ENCODE results near the gene DLD.
"Not testable (repeated sequence)": the region's sequence is repeated elsewhere in the genome, so short reads cannot be mapped to it uniquely, and the experiment has no call there.

The DLD gene

DNA sequence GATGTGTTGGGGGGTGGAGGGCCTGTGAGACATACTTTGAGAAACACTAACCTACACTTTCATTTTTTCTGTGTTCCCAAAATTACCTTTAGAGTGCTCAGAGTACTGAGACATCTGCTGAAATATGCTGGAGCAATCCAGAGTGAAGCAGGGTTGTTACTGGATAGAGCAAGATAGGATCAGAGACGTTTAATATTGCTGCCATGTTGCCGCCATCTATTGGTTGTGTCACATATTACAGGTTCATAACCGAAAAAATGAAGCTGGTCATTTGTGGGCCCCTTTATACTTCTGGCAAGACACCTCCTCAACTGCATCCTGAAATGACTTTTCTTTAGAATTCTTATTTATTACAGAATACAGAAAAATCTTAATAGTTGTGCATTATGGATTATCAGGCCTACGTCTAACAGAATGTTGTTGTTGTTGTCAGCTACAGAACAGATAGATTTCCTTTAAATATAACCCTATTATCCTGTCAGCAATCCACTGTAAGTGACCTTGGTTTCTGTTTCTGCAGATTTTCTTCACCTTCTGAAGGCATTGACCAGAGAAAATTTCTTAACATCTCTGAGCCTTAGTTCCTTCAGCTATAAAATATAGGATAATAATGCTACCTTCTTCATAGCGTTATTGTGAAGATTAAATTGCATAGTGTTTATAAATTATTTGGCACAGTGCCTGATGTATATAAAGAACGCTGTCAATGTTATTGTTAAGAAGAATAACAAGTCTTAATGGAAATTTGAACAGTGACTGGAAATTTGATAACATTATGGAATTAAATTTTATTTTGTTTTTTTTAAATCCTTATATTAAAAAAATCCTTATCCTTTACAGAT, 16.2 kb upstream of the DLD start:
- no peaks in the 10 kb centered on the region for H3K27me3 ChIP-seq (ENCODE audit: insufficient read depth, insufficient read length)
- H3K4me1 ChIP-seq (ENCODE audit: insufficient read depth, insufficient read length) = no peaks in the 10 kb centered on the region
- no peaks in the 10 kb centered on the region for H3K36me3 ChIP-seq (ENCODE audit: insufficient read depth, insufficient read length, low read length)
- peak; percentile 30 for DNase-seq (ENCODE audit: low read depth, low spot score)
- no peak for TF ChIP-seq ZNF274 (IDR thresholded peaks at IDR 0.05; ENCODE audit: low read depth, low read length)
- no peak for TF ChIP-seq SUZ12 (IDR thresholded peaks at IDR 0.05; ENCODE audit: extremely low read depth, insufficient read depth, insufficient read length)
- no peak for TF ChIP-seq YY1 (IDR thresholded peaks at IDR 0.05; ENCODE audit: insufficient read depth, insufficient read length)
- no peaks in the 10 kb centered on the region for H3K9me3 ChIP-seq (ENCODE audit: insufficient read depth, low read length)
- no peak overlapping the region for H3K9ac ChIP-seq (ENCODE audit: insufficient read length, low read depth)
- H3K4me3 ChIP-seq (ENCODE audit: insufficient read length, low read depth) = no peak overlapping the region

DNA sequence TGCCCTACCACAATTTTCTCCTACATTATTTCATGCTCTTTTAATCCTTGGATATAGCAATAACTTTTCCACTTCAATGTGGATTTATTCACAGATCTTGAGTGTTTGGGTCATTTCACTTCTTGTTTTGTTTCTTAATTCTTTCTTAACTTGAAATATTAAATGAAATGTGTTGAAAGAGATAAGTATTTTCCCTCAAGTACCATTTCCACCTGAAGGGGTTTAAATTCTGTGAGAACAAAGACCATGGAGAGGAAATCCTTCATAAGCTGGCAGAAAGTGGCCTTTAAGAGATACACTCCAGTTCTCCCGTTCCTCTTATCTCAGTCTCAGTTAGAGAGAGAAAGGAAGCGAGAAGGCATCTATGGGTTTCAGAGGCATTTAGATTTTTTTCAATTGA, 14.1 kb upstream of the DLD start:
- no peak for DNase-seq (ENCODE audit: low read depth, low spot score)
- no peaks in the 10 kb centered on the region for H3K4me1 ChIP-seq (ENCODE audit: insufficient read depth, insufficient read length)
- TF ChIP-seq YY1 (IDR thresholded peaks at IDR 0.05; ENCODE audit: insufficient read depth, insufficient read length) (no peak), SUZ12 (IDR thresholded peaks at IDR 0.05; ENCODE audit: extremely low read depth, insufficient read depth, insufficient read length) (no peak), ZNF274 (IDR thresholded peaks at IDR 0.05; ENCODE audit: low read depth, low read length) (no peak)

DNA sequence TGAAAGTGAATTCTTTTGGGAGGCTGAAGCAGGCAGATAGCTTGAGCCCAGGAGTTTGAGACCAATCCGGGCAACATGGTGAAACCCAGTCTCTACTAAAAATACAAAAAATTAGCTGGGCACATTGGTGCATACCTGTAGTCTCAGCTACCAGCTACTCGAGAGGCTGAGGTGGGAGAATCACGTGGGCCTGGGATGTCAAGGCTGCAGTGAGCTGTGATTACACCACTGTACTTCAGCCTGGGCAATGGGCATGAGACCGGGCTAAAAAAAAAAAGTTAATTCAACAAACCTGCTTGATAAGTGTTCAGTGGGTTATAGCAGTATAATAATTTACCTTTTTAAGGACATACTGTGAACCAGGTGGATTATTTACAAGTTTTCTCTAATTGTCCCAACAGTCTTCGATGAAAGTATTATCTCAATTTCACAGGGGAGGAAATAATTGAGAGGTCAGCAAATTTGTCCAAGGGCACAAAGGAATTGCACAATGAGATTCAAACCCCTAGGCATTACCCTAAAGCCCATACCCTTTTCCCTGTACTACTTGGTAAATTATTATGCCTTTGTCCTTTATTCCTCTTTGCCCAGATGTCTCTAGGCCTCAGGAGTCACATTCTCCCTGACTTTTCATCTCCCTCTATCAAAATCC, 13.1 kb upstream of the DLD start:
- DNase-seq (ENCODE audit: low read depth, low spot score) = no peak
- no peak for TF ChIP-seq YY1 (IDR thresholded peaks at IDR 0.05; ENCODE audit: insufficient read depth, insufficient read length)
- TF ChIP-seq SUZ12 (IDR thresholded peaks at IDR 0.05; ENCODE audit: extremely low read depth, insufficient read depth, insufficient read length) = no peak
- TF ChIP-seq ZNF274 (IDR thresholded peaks at IDR 0.05; ENCODE audit: low read depth, low read length) = no peak

More for the DNA sequence above, 14.1 kb upstream of the DLD start:
- Histone ChIP-seq H3K9me3 (ENCODE audit: insufficient read depth, low read length) (no peaks in the 10 kb centered on the region), H3K36me3 (ENCODE audit: insufficient read depth, insufficient read length, low read length) (no peaks in the 10 kb centered on the region), H3K4me3 (ENCODE audit: insufficient read length, low read depth) (no peak overlapping the region), H3K27me3 (ENCODE audit: insufficient read depth, insufficient read length) (no peaks in the 10 kb centered on the region), H3K9ac (ENCODE audit: insufficient read length, low read depth) (no peak overlapping the region)

DNA sequence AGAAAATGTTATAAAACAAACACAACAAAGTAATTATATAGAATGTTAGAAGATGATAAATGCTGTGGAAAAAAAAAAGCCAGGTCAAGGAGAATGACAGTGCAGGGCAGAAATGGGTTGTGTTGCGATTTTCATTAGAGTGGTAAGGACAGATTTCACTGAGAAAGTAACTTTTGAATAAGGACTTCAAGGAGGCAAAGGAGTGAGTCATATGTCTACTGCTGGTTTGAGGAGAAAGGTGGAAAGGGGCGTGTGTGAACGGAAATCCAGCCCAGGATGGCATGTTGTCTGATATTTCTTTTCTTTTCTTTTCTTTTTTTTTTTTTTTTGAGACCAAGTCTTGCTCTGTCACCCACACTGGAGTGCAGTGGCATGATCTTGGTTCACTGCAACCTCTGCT, 12.3 kb upstream of the DLD start:
- Histone ChIP-seq H3K9ac (ENCODE audit: insufficient read length, low read depth) (no peak overlapping the region), H3K27me3 (ENCODE audit: insufficient read depth, insufficient read length) (no peaks in the 10 kb centered on the region), H3K4me1 (ENCODE audit: insufficient read depth, insufficient read length) (no peaks in the 10 kb centered on the region), H3K4me3 (ENCODE audit: insufficient read length, low read depth) (no peak overlapping the region), H3K9me3 (ENCODE audit: insufficient read depth, low read length) (no peaks in the 10 kb centered on the region), H3K36me3 (ENCODE audit: insufficient read depth, insufficient read length, low read length) (no peaks in the 10 kb centered on the region)
- TF ChIP-seq ZNF274 (IDR thresholded peaks at IDR 0.05; ENCODE audit: low read depth, low read length) = no peak
- no peak for DNase-seq (ENCODE audit: low read depth, low spot score)

More for the DNA sequence above, 13.1 kb upstream of the DLD start:
- no peak overlapping the region for H3K9ac ChIP-seq (ENCODE audit: insufficient read length, low read depth)
- no peaks in the 10 kb centered on the region for H3K27me3 ChIP-seq (ENCODE audit: insufficient read depth, insufficient read length)
- no peak overlapping the region for H3K4me3 ChIP-seq (ENCODE audit: insufficient read length, low read depth)
- H3K9me3 ChIP-seq (ENCODE audit: insufficient read depth, low read length) = no peaks in the 10 kb centered on the region
- no peaks in the 10 kb centered on the region for H3K4me1 ChIP-seq (ENCODE audit: insufficient read depth, insufficient read length)
- H3K36me3 ChIP-seq (ENCODE audit: insufficient read depth, insufficient read length, low read length) = no peaks in the 10 kb centered on the region

DNA sequence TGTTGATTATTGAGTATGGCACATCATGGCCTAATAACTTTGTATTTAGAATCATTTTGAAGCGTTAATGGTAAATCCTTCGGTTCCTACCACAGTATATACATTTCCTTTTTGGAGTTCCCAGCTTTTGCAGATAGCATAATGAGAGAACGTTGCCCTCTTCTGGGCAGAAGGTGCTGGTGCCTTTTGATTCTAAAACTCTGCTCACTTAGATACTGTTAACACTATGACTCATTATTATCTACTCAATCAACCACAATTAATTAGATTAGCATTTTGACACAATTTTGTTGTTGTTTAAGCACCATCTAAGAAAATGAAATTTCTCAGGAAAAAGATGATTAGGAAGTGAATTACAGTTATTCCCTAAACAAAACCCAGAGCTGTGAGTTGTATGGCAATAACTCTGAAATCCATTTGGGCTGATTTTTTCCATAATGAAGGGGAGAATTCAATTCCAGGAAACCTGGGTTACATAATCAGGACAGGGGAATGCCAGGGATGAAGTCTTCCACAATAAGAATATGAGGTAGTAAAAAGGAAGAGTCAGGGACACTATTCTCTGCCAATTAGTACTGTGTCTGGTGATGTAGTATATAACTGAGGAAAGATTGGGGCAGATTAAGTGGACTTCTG, 11.5 kb upstream of the DLD start:
- Histone ChIP-seq H3K27me3 (ENCODE audit: insufficient read depth, insufficient read length) (no peaks in the 10 kb centered on the region), H3K36me3 (ENCODE audit: insufficient read depth, insufficient read length, low read length) (no peaks in the 10 kb centered on the region), H3K4me1 (ENCODE audit: insufficient read depth, insufficient read length) (no peaks in the 10 kb centered on the region), H3K9me3 (ENCODE audit: insufficient read depth, low read length) (no peaks in the 10 kb centered on the region), H3K4me3 (ENCODE audit: insufficient read length, low read depth) (no peak overlapping the region), H3K9ac (ENCODE audit: insufficient read length, low read depth) (no peak overlapping the region)
- peak; percentile 38 for DNase-seq (ENCODE audit: low read depth, low spot score)
- TF ChIP-seq ZNF274 (IDR thresholded peaks at IDR 0.05; ENCODE audit: low read depth, low read length) = no peak

DNA sequence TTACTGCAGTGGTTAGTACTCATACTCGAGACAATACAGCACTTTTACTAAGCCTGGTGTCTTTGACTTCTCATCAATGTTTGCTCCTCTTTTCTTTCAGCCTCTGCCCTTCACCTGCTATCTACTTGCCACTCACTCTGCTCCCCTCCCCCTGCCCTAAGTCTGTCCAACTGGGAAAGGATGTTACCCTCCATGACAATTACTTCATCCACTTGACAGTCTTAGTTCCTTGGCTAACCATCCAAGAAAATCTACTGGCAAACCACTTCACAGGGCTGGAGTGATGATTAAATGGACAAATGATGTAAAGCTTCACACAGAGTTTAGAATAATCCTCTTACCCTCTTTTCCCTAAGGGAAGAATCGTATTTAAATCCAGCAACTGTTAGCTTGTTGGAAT, 8.2 kb upstream of the DLD start:
- no peak overlapping the region for H3K9ac ChIP-seq (ENCODE audit: insufficient read length, low read depth)
- no peaks in the 10 kb centered on the region for H3K36me3 ChIP-seq (ENCODE audit: insufficient read depth, insufficient read length, low read length)
- no peaks in the 10 kb centered on the region for H3K9me3 ChIP-seq (ENCODE audit: insufficient read depth, low read length)
- no peaks in the 10 kb centered on the region for H3K27me3 ChIP-seq (ENCODE audit: insufficient read depth, insufficient read length)
- H3K4me3 ChIP-seq (ENCODE audit: insufficient read length, low read depth) = no peak overlapping the region
- TF ChIP-seq SUZ12 (IDR thresholded peaks at IDR 0.05; ENCODE audit: extremely low read depth, insufficient read depth, insufficient read length) = no peak
- no peak for TF ChIP-seq ZNF274 (IDR thresholded peaks at IDR 0.05; ENCODE audit: low read depth, low read length)
- no peak for TF ChIP-seq YY1 (IDR thresholded peaks at IDR 0.05; ENCODE audit: insufficient read depth, insufficient read length)
- DNase-seq (ENCODE audit: low read depth, low spot score) = no peak
- no peaks in the 10 kb centered on the region for H3K4me1 ChIP-seq (ENCODE audit: insufficient read depth, insufficient read length)

DNA sequence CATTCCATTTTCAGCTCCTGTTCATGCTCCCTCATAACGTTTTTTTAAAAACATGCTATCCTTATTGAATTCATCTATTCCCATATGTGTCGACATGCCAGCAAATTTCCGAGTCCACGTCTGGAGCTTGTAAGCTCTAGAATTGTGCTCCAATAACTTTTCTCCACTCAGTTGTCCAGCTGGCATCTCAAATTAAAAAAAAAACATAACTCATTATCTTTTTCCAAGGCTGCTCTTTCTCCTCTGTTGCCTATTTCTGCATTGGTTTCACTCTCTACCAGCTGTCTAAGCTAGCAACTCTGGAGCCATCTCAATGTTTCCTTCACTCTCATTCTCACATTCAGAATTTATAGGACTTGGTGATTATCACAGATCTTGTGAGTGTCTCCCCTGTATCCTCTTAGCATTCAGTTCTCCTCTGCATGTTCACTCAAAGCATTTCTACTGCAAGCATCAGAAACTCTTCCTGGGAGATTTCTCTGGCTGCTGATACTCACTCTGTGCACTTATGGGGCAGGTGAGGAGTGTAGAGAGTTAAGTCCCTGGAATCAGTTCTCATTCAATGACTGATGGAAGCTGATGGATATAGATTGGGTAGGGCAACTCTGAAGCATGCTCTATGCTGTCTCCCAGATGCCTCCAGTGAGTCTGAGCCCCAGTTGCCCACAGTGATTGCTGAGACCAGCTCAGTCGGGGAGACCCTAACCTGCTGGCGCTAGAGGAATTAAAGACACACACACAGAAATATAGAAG, 6.7 kb upstream of the DLD start:
- Histone ChIP-seq H3K27me3 (ENCODE audit: insufficient read depth, insufficient read length) (no peaks in the 10 kb centered on the region), H3K9me3 (ENCODE audit: insufficient read depth, low read length) (no peaks in the 10 kb centered on the region), H3K4me3 (ENCODE audit: insufficient read length, low read depth) (no peak overlapping the region), H3K4me1 (ENCODE audit: insufficient read depth, insufficient read length) (no peaks in the 10 kb centered on the region), H3K36me3 (ENCODE audit: insufficient read depth, insufficient read length, low read length) (no peaks in the 10 kb centered on the region), H3K9ac (ENCODE audit: insufficient read length, low read depth) (no peak overlapping the region)
- no peak for TF ChIP-seq ZNF274 (IDR thresholded peaks at IDR 0.05; ENCODE audit: low read depth, low read length)
- no peak for TF ChIP-seq YY1 (IDR thresholded peaks at IDR 0.05; ENCODE audit: insufficient read depth, insufficient read length)
- no peak for TF ChIP-seq SUZ12 (IDR thresholded peaks at IDR 0.05; ENCODE audit: extremely low read depth, insufficient read depth, insufficient read length)
- DNase-seq (ENCODE audit: low read depth, low spot score) = no peak

DNA sequence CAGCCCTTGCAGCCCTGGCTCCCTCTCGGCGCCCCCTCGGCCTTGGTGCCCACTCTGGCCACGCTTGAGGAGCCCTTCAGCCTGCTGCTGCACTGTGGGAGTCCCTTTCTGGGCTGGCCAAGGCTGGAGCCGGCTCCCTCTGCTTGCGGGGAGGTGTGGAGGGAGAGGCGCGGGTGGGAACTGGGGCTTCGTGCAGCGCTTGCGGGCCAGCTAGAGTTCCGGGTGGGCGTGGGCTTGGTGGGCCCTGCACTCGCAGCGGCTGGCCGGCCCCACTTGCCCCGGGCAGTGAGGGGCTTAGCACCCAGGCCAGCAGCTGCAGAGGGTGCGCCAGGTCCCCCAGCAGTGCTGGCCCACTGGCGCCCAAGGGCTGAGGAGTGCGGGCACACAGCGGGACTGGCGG, 3.2 kb upstream of the DLD start:
- not testable (repeated sequence) for H3K27me3 ChIP-seq (ENCODE audit: insufficient read depth, insufficient read length)

More for the DNA sequence above, 3.2 kb upstream of the DLD start:
- H3K36me3 ChIP-seq (ENCODE audit: insufficient read depth, insufficient read length, low read length); H3K4me1 ChIP-seq (ENCODE audit: insufficient read depth, insufficient read length); H3K9ac ChIP-seq (ENCODE audit: insufficient read length, low read depth); H3K4me3 ChIP-seq (ENCODE audit: insufficient read length, low read depth); DNase-seq (ENCODE audit: low read depth, low spot score); H3K9me3 ChIP-seq (ENCODE audit: insufficient read depth, low read length): not testable (repeated sequence)
